GM18499 (cell line): Measurements from ENCODE around the gene DRAM1.

Experiments used
- ATAC-seq: cut with Tn5 transposase; IDR thresholded peaks from one replicate; pipeline ENCODE4 v1.9.1; 2021; ENCODE audit warnings: moderate number of reproducible peaks; ENCODE audit not compliant: insufficient read depth, unreplicated experiment

DRAM1 gene

DNA sequence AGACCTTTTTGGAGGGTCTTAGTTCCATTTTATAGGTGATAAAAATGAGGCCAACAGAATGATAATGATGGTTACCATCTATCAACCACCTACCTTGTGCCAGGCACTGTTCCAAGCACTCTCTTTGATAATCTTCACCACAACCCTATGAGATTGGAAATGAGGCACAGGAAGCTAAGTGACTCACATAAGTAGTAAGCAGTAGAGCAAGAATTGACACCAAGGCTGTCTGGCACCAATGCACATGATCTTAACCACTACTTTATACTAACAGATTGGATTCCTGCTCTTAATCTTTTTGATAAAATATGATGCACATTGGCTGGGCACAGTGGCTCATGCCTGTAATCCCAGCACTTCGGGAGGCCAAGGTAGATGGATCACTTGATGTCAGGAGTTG, 91.4 kb downstream of the DRAM1 start:
- ATAC-seq: no peak
